Ovary (tissue), 3 donors: ENCODE measurements around the gene RNF183.

Experiments used
- CTCF ChIP-seq, 3 donors: fragments of 450-650 bp in 2 of 3; fragments of 200-600 bp in 1 of 3; IDR thresholded peaks; one replicate each; pipeline versions ENCODE4 v1.5.1 to v1.8.0; 2016 to 2022; ENCODE audit warnings: antibody characterized with exemption in 3 of 3, mild to moderate bottlenecking in 1 of 3
- EP300 ChIP-seq: sonication (generic); formaldehyde crosslinking; IDR thresholded peaks from one replicate; pipeline ENCODE4 v1.6.1; 2017; ENCODE audit warnings: antibody characterized with exemption
- POLR2A ChIP-seq: fragments of 450-650 bp; IDR thresholded peaks from one replicate; pipeline ENCODE4 v1.6.1; 2017; ENCODE audit warnings: antibody characterized with exemption, mild to moderate bottlenecking, moderate library complexity
- donor health status: DM: no; HTN: no; CAD: no.

- TF ChIP-seq CTCF (IDR thresholded peaks at IDR 0.05) (no peak), POLR2A (no peak), EP300 (no peak)
These were observed 9.8 kb downstream of the RNF183 start for GRCh38 chr9:113293285-113293878.
